Naive thymus-derived CD4-positive, alpha-beta T cell (primary cell): Measurements from ENCODE around the gene MSMP. TPM values are rescaled to one million over a fixed set of nuclear protein-coding genes. Genes with fewer than 3 reads are reported as not detected.

Source experiments
- ATAC-seq: fragments of 150-1000 bp; cut with Tn5 transposase; 2 replicates; pipeline ENCODE4 v1.10.0; 2021; ENCODE audit warnings: mild to moderate bottlenecking, moderate library complexity
- CTCF ChIA-PET: fragments of 350-600 bp; sonication (Branson Sonifier 250); formaldehyde crosslinking; loops from one replicate; lab custom pipeline; 2021; ENCODE audit warnings: antibody characterized with exemption; lab: Charles Lee
- POLR2A ChIA-PET: fragments of 350-600 bp; sonication (Branson Sonifier 250); formaldehyde crosslinking; loops from one replicate; lab custom pipeline; 2021; ENCODE audit warnings: antibody characterized with exemption, inconsistent platforms; lab: Charles Lee
- DNase-seq, 9 donors: peaks; one replicate each; pipeline versions ENCODE4 v3.0.0 to v3.0.0-alpha.2; 2020 to 2022; ENCODE audit warnings: mixed read lengths in 1 of 9
- H3K27ac ChIP-seq: one replicate; pipeline ENCODE4 v1.7.0; 2013; ENCODE audit warnings: mild to moderate bottlenecking, low read depth, low read length, moderate library complexity
- H3K27me3 ChIP-seq, 2 donors: one replicate each; pipeline ENCODE4 v1.7.0; 2013; ENCODE audit warnings: low read length in 2 of 2, mild to moderate bottlenecking in 2 of 2, moderate library complexity in 2 of 2; ENCODE audit not compliant: control insufficient read depth in 2 of 2, insufficient read depth in 2 of 2
- H3K36me3 ChIP-seq, 3 experiments: 1 replicate in 2 of 3; 2 replicates in 1 of 3; pipeline ENCODE4 v1.7.0; 2013; ENCODE audit warnings: low read length in 3 of 3, mild to moderate bottlenecking in 3 of 3, moderate library complexity in 1 of 3; ENCODE audit not compliant: insufficient read depth in 3 of 3, control insufficient read depth in 2 of 3
- H3K4me1 ChIP-seq, 2 donors: one replicate each; pipeline ENCODE4 v1.7.0; 2013; ENCODE audit warnings: low read length in 2 of 2, mild to moderate bottlenecking in 2 of 2, moderate library complexity in 1 of 2; ENCODE audit not compliant: control insufficient read depth in 2 of 2, insufficient read depth in 2 of 2
- H3K4me3 ChIP-seq: 2 replicates; pipeline ENCODE4 v1.7.0; 2013; ENCODE audit warnings: mild to moderate bottlenecking, low read length
- H3K9me3 ChIP-seq, 3 experiments: 1 replicate in 2 of 3; 2 replicates in 1 of 3; pipeline ENCODE4 v1.7.0; 2013; ENCODE audit warnings: low read length in 3 of 3; ENCODE audit not compliant: control insufficient read depth in 2 of 3
- H3K27ac Mint-ChIP-seq, 9 donors: one replicate each; pipeline ENCODE4 v1.8.0; 2020 to 2022; ENCODE audit warnings: mixed read lengths in 9 of 9, mild to moderate bottlenecking in 8 of 9, moderate library complexity in 5 of 9, inconsistent platforms in 2 of 9
- H3K27me3 Mint-ChIP-seq, 5 donors: one replicate each; pipeline ENCODE4 v1.8.0; 2021 to 2022; ENCODE audit warnings: mixed read lengths in 5 of 5, mild to moderate bottlenecking in 1 of 5
- H3K36me3 Mint-ChIP-seq, 5 donors: one replicate each; pipeline ENCODE4 v1.8.0; 2020 to 2022; ENCODE audit warnings: mixed read lengths in 5 of 5, mild to moderate bottlenecking in 3 of 5, inconsistent platforms in 1 of 5
- H3K4me1 Mint-ChIP-seq, 7 donors: one replicate each; pipeline ENCODE4 v1.8.0; 2020 to 2022; ENCODE audit warnings: mixed read lengths in 7 of 7, mild to moderate bottlenecking in 3 of 7, inconsistent platforms in 1 of 7
- H3K4me3 Mint-ChIP-seq, 10 donors: one replicate each; pipeline ENCODE4 v1.8.0; 2020 to 2022; ENCODE audit warnings: mild to moderate bottlenecking in 10 of 10, mixed read lengths in 10 of 10, moderate library complexity in 6 of 10, inconsistent platforms in 2 of 10
- H3K9me3 Mint-ChIP-seq, 11 donors: one replicate each; pipeline ENCODE4 v1.8.0; 2020 to 2022; ENCODE audit warnings: mixed read lengths in 11 of 11, mild to moderate bottlenecking in 4 of 11, inconsistent platforms in 1 of 11, moderate library complexity in 1 of 11
- intact Hi-C, 2 donors: fragments of 100-400 bp; cut with micrococcal nuclease; formaldehyde crosslinking; loops; one replicate each; pipeline ENCODE4 v1.15.1; 2023
- polyA plus RNA-seq, 2 donors: library from polyadenylated mRNA; unstranded; fragments of 300-500 nt; fragmentation: Illumina TruSeq; gene quantifications; one replicate each; pipeline ENCODE4 v1.2.3, GENCODE V29; 2021
- total RNA-seq, 6 experiments: library from RNA in 5 of 6; stranded (reverse) in 5 of 6; gene quantifications; 1 replicate in 5 of 6; 2 replicates in 1 of 6; pipeline ENCODE4 v1.2.3 and lab custom pipeline; 2021 to 2026

Gene MSMP, protein sequence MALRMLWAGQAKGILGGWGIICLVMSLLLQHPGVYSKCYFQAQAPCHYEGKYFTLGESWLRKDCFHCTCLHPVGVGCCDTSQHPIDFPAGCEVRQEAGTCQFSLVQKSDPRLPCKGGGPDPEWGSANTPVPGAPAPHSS
- total RNA-seq, result under 1 TPM in 3 of 5 experiments, not detected in 2; 0.48 to 0.84 (median 0.61) TPM
- not detected for polyA plus RNA-seq
- total RNA-seq (lab: John Stamatoyannopoulos, UW), result not detected

DNA sequence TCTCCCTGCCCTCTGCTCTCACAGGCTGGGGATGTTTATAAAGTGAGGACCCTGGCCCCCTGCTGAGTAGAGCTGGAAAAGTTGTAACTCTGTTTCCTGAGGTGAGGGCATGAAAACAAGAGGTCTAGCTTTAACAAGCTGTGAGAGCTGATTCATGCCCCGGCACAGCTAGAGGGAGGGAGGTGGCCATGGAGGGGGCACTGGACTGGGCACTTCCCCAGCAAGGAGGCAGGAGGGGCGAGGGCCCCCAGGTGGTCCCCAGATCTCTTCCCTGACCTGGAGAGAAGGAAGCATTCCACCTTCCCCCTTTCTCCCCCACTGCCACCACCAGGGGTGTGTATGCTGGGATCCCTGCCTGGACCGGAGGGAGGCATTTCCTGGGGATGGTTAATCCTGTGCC is at the start of gene MSMP:
TSS of gene MSMP (minus strand) at position 13 of the 400 bp plus-strand sequence. CDS start 147 bp downstream, outside the sequence.
- peak within 1 kb of the TSS in 4 of 10 donors; percentile 11 to 30 (median 18) for H3K4me3 Mint-ChIP-seq
- peak within 1 kb of the TSS in 7 of 9 donors; percentile 20 to 98 (median 81) for H3K27ac Mint-ChIP-seq

DNA sequence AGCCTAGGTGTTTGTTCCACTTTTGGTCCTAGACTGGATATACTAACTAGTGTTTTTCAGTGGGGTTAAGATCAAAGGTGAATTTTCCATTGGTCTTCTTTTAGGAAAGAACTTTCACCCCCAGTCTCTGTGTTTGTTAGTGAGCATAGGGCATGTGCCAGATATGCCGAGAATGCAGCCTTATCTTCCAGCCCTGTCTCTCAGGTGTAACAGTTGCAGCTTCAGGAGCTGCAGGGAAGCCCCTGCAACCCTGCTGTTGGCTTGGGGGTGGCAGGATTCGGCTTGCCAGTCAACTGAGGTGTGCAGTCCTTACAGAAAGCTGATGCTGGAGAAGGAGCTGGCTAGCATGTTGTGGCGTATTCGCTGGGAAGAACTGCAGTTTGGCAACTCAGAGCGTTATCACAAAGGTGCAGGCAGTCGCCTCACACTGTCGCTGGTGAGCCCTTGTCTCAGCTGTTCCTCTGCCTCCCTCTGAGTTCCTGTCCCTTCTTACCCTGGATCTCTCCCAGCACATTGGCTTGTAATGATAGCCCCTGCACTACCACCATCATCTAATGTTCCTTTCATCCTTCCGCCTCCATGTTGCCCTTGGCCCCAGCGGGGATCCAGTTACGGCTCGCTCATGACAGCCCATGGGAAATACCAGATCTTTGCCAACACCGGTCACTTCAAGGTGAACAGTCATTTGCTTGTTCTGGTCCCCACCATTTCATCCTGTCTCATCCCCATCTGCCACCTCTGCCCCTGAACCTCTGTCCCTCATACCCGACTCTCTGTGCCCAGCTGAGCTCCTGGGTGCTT is 47.5 kb upstream of the MSMP start:
- H3K27me3 ChIP-seq, result no peaks in the 10 kb centered on the region
- Mint-ChIP-seq H3K27me3 (no peaks in the 10 kb centered on the region), H3K9me3 (no peaks in the 10 kb centered on the region), H3K4me3 (no peak overlapping the region), H3K4me1 (peaks cover 0 to 14% (median 0%) of the 10 kb centered on the region in 7 donors), H3K36me3 (peaks cover 6 to 51% (median 19%) of the 10 kb centered on the region in 5 donors), H3K27ac (peak overlapping the region in 1 of 9 donors; percentile 7)
- H3K9me3 ChIP-seq, result no peaks in the 10 kb centered on the region
- peaks cover 0 to 56% (median 9%) of the 10 kb centered on the region in 3 experiments for H3K36me3 ChIP-seq
- DNase-seq, result no peak
- intact Hi-C loops, result no loop called here
- no peak overlapping the region for H3K4me3 ChIP-seq
- ChIA-PET POLR2A (interaction anchor here (1.1 kb wide), 1 partner anchor 11 kb away, joined by 4 read pairs; the partner anchor contains the start of gene SPAG8), CTCF (no interaction called here)
- no peak for ATAC-seq
- H3K27ac ChIP-seq, result no peak overlapping the region
- H3K4me1 ChIP-seq, result no peaks in the 10 kb centered on the region

More for the DNA sequence above, at the start of gene MSMP:
- CTCF ChIA-PET, result interaction anchor here (1.0 kb wide), 1 partner anchor 19 kb away, joined by 3 read pairs; no protein-coding TSS in a partner anchor
- H3K4me1 ChIP-seq, result peaks cover 16 to 17% of the 10 kb centered on the region in 2 donors
- H3K27me3 Mint-ChIP-seq, result no peaks in the 10 kb centered on the region
- ATAC-seq (no peak), DNase-seq (no peak)
- H3K27ac ChIP-seq, result no peak within 1 kb of the TSS
- no peaks in the 10 kb centered on the region for H3K9me3 ChIP-seq
- H3K27me3 ChIP-seq, result no peaks in the 10 kb centered on the region
- H3K36me3 Mint-ChIP-seq, result peaks cover 7 to 26% (median 18%) of the 10 kb centered on the region in 5 donors
- H3K36me3 ChIP-seq, result peaks cover 9 to 52% (median 12%) of the 10 kb centered on the region in 3 experiments
- H3K4me3 ChIP-seq, result no peak within 1 kb of the TSS
- POLR2A ChIA-PET, result interaction anchor here (0.8 to 3.3 kb wide), 4 partner anchors 10 to 60 kb away, joined by 3 to 8 read pairs (median 3); partner anchors contain the start of gene HINT2
- intact Hi-C loops, result no loop called here
- H3K9me3 Mint-ChIP-seq, result no peaks in the 10 kb centered on the region
- peaks cover 33 to 65% (median 44%) of the 10 kb centered on the region in 7 donors for H3K4me1 Mint-ChIP-seq

DNA sequence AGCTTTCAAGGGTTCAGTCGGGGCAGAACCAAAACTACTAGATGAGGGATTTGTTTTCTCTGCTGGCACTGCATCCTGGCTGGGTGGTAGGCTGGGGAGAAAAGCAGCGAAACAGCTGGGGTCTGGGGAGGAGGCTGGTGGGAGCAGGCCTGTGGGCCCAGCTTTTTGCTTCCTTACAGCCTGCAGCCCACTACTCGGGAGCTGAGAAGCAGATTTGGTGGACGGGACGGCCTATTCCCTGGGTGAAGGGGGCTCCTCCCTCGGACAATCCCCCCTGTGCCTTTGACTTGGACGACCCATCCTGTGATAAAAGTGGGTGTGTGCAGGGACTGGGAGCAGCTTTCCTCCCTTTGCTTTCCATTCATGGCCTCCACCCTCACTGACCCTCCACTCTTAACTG is 46.5 kb upstream of the MSMP start:
- H3K4me1 Mint-ChIP-seq, result peaks cover 0 to 14% (median 0%) of the 10 kb centered on the region in 7 donors

DNA sequence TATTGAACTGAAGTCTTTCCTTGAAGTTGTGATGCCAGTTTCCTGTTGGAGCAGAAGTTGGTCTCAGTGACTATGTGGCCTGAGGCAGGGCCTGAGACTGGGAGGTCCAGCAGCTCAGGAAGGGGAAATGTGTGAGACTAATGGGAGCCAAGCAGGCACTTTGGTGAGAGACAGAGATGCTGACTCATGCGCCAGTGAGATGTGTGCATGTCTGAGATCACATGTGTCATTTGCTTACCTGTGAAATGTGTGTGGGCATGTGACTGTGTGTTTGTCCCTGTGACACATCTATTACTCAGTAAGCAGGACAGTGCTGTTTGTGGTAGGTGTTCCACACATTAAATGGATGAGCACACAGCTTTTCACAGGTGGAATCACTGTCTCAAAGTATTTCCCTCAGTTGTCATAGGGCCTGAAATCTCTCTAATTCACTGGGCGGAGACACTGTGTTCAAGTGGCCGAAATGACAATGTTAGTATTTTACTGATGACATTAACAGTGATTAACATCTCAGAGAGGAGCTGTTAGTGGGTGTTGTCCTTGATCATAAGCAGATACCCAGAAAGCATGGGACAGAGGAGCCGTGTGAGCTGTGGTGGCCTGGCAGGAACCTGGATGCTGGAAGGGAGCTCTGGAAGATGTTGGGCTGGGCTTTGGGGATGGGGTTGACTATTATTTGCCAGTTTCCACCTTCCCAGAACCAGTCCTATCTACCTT is 44.7 kb upstream of the MSMP start:
- intact Hi-C loops, result no loop called here
- Mint-ChIP-seq H3K27me3 (no peaks in the 10 kb centered on the region), H3K27ac (peak overlapping the region in 2 of 9 donors; percentile 9 to 14)

More for the DNA sequence above, 46.5 kb upstream of the MSMP start:
- no peaks in the 10 kb centered on the region for H3K9me3 Mint-ChIP-seq
- intact Hi-C loops, result no loop called here
- no peaks in the 10 kb centered on the region for H3K27me3 Mint-ChIP-seq
- peaks cover 0 to 46% (median 2%) of the 10 kb centered on the region in 3 experiments for H3K36me3 ChIP-seq
- H3K4me3 ChIP-seq, result no peak overlapping the region
- ChIA-PET CTCF (no interaction called here), POLR2A (no interaction called here)
- H3K4me3 Mint-ChIP-seq, result no peak overlapping the region
- no peak overlapping the region for H3K27ac ChIP-seq
- DNase-seq, result no peak
- H3K27me3 ChIP-seq, result no peaks in the 10 kb centered on the region
- peak overlapping the region in 2 of 9 donors; percentile 25 to 74 for H3K27ac Mint-ChIP-seq
- H3K36me3 Mint-ChIP-seq, result peaks cover 6 to 45% (median 14%) of the 10 kb centered on the region in 5 donors
- no peaks in the 10 kb centered on the region for H3K9me3 ChIP-seq
- H3K4me1 ChIP-seq, result no peaks in the 10 kb centered on the region
- no peak for ATAC-seq

DNA sequence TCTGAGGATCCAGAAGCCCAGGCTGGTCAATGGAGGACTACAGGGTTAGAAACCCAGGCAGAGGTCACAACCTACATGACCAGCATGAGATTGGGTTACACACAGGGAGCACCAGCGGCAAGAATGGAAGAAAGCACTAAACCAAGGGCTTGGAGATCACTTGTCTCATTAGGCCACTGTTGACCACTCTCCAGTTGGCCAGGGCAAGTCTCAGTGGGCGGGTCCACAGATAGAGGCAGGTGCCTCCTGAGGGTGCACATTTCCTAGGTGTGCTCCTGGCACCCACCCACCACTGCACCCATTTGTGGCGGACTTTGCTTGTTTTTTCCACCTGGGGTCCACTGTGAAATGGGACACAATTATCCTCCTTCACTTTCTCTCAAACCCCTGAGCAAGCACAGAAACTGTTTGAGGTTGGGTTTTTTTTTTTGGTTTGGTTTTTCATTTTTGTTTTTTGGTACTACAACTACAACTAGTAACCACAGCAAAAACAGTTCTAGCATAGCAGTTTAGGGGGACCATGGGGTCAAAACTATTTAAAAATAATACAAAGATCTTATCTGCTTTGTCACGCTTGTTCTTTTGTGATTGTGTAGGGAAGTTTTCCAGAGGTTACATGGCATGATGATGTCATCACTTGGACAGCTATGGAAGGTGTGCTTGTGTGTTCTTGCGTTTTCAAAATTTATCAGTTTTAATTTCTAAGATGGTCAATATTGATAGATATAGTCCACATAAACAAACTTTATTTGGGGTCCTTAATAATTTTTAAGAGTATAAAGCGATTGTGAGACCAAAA is 43.4 kb upstream of the MSMP start:
- Histone ChIP-seq H3K9me3 (no peaks in the 10 kb centered on the region), H3K4me1 (no peaks in the 10 kb centered on the region), H3K36me3 (peaks cover 0 to 38% (median 0%) of the 10 kb centered on the region in 3 experiments), H3K27ac (no peak overlapping the region), H3K27me3 (no peaks in the 10 kb centered on the region), H3K4me3 (no peak overlapping the region)
- Mint-ChIP-seq H3K4me3 (no peak overlapping the region), H3K27ac (peak overlapping the region in 3 of 9 donors; percentile 2 to 22 (median 21)), H3K4me1 (peaks cover 4 to 21% (median 8%) of the 10 kb centered on the region in 7 donors), H3K27me3 (no peaks in the 10 kb centered on the region), H3K9me3 (no peaks in the 10 kb centered on the region), H3K36me3 (peaks cover 6 to 34% (median 10%) of the 10 kb centered on the region in 5 donors)
- POLR2A ChIA-PET, result no interaction called here
- intact Hi-C loops, result no loop called here
- CTCF ChIA-PET, result interaction anchor here (0.7 to 1.3 kb wide), 3 partner anchors 28 to 691 kb away, joined by 3 to 5 read pairs (median 3); no protein-coding TSS in a partner anchor
- ATAC-seq, result no peak
- DNase-seq, result no peak

More for the DNA sequence above, 44.7 kb upstream of the MSMP start:
- DNase-seq (peak in 1 of 9 donors; percentile 33), ATAC-seq (peak; percentile 22)
- H3K4me1 Mint-ChIP-seq, result peaks cover 4 to 21% (median 7%) of the 10 kb centered on the region in 7 donors
- H3K27me3 ChIP-seq, result no peaks in the 10 kb centered on the region
- H3K4me3 ChIP-seq, result no peak overlapping the region
- ChIA-PET POLR2A (no interaction called here), CTCF (interaction anchor here (1.3 to 1.6 kb wide), 2 partner anchors 9 to 27 kb away, joined by 4 read pairs; no protein-coding TSS in a partner anchor)
- H3K36me3 ChIP-seq, result peaks cover 0 to 39% (median 0%) of the 10 kb centered on the region in 3 experiments
- no peak overlapping the region for H3K27ac ChIP-seq
- no peaks in the 10 kb centered on the region for H3K9me3 ChIP-seq
- H3K9me3 Mint-ChIP-seq, result no peaks in the 10 kb centered on the region
- peaks cover 6 to 42% (median 14%) of the 10 kb centered on the region in 5 donors for H3K36me3 Mint-ChIP-seq
- no peaks in the 10 kb centered on the region for H3K4me1 ChIP-seq
- no peak overlapping the region for H3K4me3 Mint-ChIP-seq
